CD14-positive monocyte (primary cell): Measurements from ENCODE around the gene AZIN2. TPM values are rescaled to one million over a fixed set of nuclear protein-coding genes. Genes with fewer than 3 reads are reported as not detected.

Experiments
- DNase-seq, 3 donors: peaks; one replicate each; pipeline ENCODE4 v3.0.0-alpha.2; 2011 to 2022
- H2AFZ ChIP-seq: 2 replicates; pipeline ENCODE4 v1.6.0; 2012; ENCODE audit warnings: mild to moderate bottlenecking, low read depth, low read length, inconsistent platforms; ENCODE audit not compliant: insufficient read depth, poor library complexity, severe bottlenecking
- H3K27ac ChIP-seq, 2 donors: 1 replicate in 1 of 2; 2 replicates in 1 of 2; pipeline ENCODE4 v1.5.1; 2012 to 2013; ENCODE audit warnings: low read length in 2 of 2, control low read depth in 1 of 2, inconsistent platforms in 1 of 2, low read depth in 1 of 2, mild to moderate bottlenecking in 1 of 2
- H3K27me3 ChIP-seq, 2 donors: one replicate each; pipeline versions ENCODE4 v1.6.0 to v1.6.1; 2011 to 2013; ENCODE audit warnings: low read length in 2 of 2; ENCODE audit not compliant: control insufficient read depth in 2 of 2, insufficient read depth in 2 of 2
- H3K36me3 ChIP-seq, 2 donors: replicated peaks in 1 of 2; 1 replicate in 1 of 2; 2 replicates in 1 of 2; pipeline versions ENCODE4 v1.5.1 to v1.6.1; 2012 to 2013; ENCODE audit warnings: low read length in 2 of 2, control low read depth in 1 of 2, inconsistent platforms in 1 of 2, mild to moderate bottlenecking in 1 of 2; ENCODE audit not compliant: insufficient read depth in 2 of 2, control insufficient read depth in 1 of 2
- H3K4me1 ChIP-seq, 2 donors: 1 replicate in 1 of 2; 2 replicates in 1 of 2; pipeline versions ENCODE4 v1.5.1 to v1.6.1; 2012 to 2013; ENCODE audit warnings: low read length in 2 of 2, control low read depth in 1 of 2, inconsistent platforms in 1 of 2, mild to moderate bottlenecking in 1 of 2, moderate library complexity in 1 of 2; ENCODE audit not compliant: insufficient read depth in 2 of 2, control insufficient read depth in 1 of 2
- H3K4me2 ChIP-seq: replicated peaks from 2 replicates; pipeline ENCODE3; 2012; ENCODE audit warnings: low read length, moderate library complexity, mild to moderate bottlenecking; ENCODE audit not compliant: poor library complexity, severe bottlenecking; ENCODE audit errors: extremely low read depth
- H3K4me3 ChIP-seq, 3 experiments: fragments of 200-600 bp in 1 of 3; sonication (generic) in 1 of 3; replicated peaks in 1 of 3; 1 replicate in 2 of 3; 2 replicates in 1 of 3; pipeline ENCODE4 v1.5.1; 2011 to 2013; ENCODE audit warnings: low read length in 3 of 3, mild to moderate bottlenecking in 3 of 3, control low read depth in 2 of 3, low read depth in 2 of 3, inconsistent platforms in 1 of 3, moderate library complexity in 1 of 3
- H3K79me2 ChIP-seq: 2 replicates; pipeline ENCODE4 v1.6.0; 2012; ENCODE audit warnings: mild to moderate bottlenecking, control low read depth, inconsistent platforms, low read length, moderate library complexity; ENCODE audit not compliant: insufficient read depth
- H3K9ac ChIP-seq: 2 replicates; pipeline ENCODE4 v1.6.0; 2017; ENCODE audit warnings: low read length, mild to moderate bottlenecking; ENCODE audit not compliant: insufficient read depth, poor library complexity, severe bottlenecking
- H3K9me3 ChIP-seq, 2 donors: replicated peaks in 1 of 2; 1 replicate in 1 of 2; 2 replicates in 1 of 2; pipeline versions ENCODE4 v1.5.1 to v1.6.1; 2012 to 2013; ENCODE audit warnings: low read length in 2 of 2, control low read depth in 1 of 2; ENCODE audit not compliant: control insufficient read depth in 1 of 2, insufficient read depth in 1 of 2
- H4K20me1 ChIP-seq: 2 replicates; pipeline ENCODE4 v1.6.0; 2012; ENCODE audit warnings: mild to moderate bottlenecking, low read length, control low read depth, moderate library complexity; ENCODE audit not compliant: insufficient read depth
- H3K27ac Mint-ChIP-seq, 7 donors: one replicate each; pipeline ENCODE4 v1.8.0; 2020; ENCODE audit warnings: mild to moderate bottlenecking in 7 of 7, mixed read lengths in 7 of 7, moderate library complexity in 6 of 7, inconsistent platforms in 2 of 7
- H3K27me3 Mint-ChIP-seq, 3 donors: one replicate each; pipeline ENCODE4 v1.8.0; 2021 to 2022; ENCODE audit warnings: low read depth in 3 of 3, mild to moderate bottlenecking in 3 of 3, mixed read lengths in 3 of 3, moderate library complexity in 3 of 3, inconsistent platforms in 1 of 3
- H3K36me3 Mint-ChIP-seq, 2 donors: one replicate each; pipeline ENCODE4 v1.8.0; 2020; ENCODE audit warnings: mixed read lengths in 2 of 2, inconsistent platforms in 1 of 2, mild to moderate bottlenecking in 1 of 2
- H3K4me1 Mint-ChIP-seq: one replicate; pipeline ENCODE4 v1.8.0; 2020; ENCODE audit warnings: mild to moderate bottlenecking, mixed read lengths
- H3K4me3 Mint-ChIP-seq, 2 donors: one replicate each; pipeline ENCODE4 v1.8.0; 2020; ENCODE audit warnings: mild to moderate bottlenecking in 2 of 2, mixed read lengths in 2 of 2, moderate library complexity in 1 of 2
- H3K9me3 Mint-ChIP-seq, 7 donors: one replicate each; pipeline ENCODE4 v1.8.0; 2020 to 2022; ENCODE audit warnings: mixed read lengths in 7 of 7, mild to moderate bottlenecking in 6 of 7, moderate library complexity in 6 of 7, inconsistent platforms in 2 of 7
- WGBS: methylation state at CpG from one replicate; pipeline ENCODE4 v1.1.5; 2013; ENCODE audit warnings: missing lambda C conversion rate; ENCODE audit not compliant: insufficient coverage; 5-methylcytosine and 5-hydroxymethylcytosine counted together
- intact Hi-C, 2 donors: fragments of 100-400 bp; cut with micrococcal nuclease; formaldehyde crosslinking; loops; one replicate each; pipeline versions ENCODE4 v1.15.0 to v1.15.1; 2023
- polyA plus RNA-seq, 3 donors: library from polyadenylated mRNA; depleted of rRNA in 1 of 3; unstranded in 2 of 3; stranded (reverse) in 1 of 3; fragments of 300-500 nt in 2 of 3; fragments of >200 nt in 1 of 3; fragmentation: Illumina TruSeq in 2 of 3; gene quantifications; 1 replicate in 2 of 3; 2 replicates in 1 of 3; pipeline ENCODE4 v1.2.3, GENCODE V29; 2012 to 2021
- TF ChIP-seq, protein P1 (sequence below): fragments of 200-600 bp; IDR thresholded peaks from one replicate; pipeline ENCODE4 v1.8.0; 2022; ENCODE audit warnings: antibody characterized with exemption, mild to moderate bottlenecking

Gene AZIN2
- polyA plus RNA-seq, 3 donors, result 0.03 to 0.89 TPM; not detected in 1

DNA sequence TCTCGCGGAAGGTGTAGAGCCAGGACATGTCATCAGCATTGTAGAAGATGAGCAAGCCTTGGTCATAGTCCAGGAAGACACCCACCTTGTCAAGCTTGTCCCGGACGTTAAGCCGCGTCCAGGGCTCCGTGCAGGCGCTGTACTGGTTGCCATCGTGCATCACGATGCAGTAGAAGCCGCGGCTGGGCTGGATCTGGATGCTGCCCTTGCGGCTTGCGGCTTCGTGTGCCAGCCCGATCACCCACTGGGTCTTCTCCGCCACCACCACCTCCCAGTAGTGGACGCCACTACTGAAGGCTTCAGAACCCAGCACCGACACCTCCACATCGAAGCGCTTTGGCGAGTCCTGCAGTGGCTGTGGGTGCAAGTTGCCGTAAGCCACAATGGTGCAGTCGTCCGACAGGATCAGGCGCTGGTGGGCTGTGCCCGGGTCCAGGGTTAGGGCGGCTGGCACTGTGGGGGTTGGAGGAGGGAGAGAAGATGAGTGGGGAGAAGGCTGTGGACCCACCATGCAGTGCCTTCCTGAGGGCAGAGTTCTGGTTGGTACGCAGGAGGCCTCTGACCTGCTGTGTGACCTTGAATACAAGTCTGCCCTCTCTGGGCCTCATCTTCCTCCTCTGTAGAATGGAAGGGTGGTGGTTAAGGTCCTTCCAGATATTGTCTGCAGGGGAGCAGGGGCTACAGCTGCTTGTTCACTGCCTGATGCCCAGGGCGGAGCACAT, 66.5 kb downstream of the AZIN2 start:
- Histone ChIP-seq H3K9me3 (no peaks in the 10 kb centered on the region), H3K9ac (no peak overlapping the region), H3K4me2 (no peak overlapping the region), H3K27me3 (no peaks in the 10 kb centered on the region), H3K4me3 (no peak overlapping the region), H3K27ac (no peak overlapping the region), H2AFZ (no peak overlapping the region), H3K36me3 (peaks cover 14 to 50% of the 10 kb centered on the region in 2 donors), H4K20me1 (no peaks in the 10 kb centered on the region), H3K79me2 (no peaks in the 10 kb centered on the region), H3K4me1 (no peaks in the 10 kb centered on the region)
- Mint-ChIP-seq H3K9me3 (no peaks in the 10 kb centered on the region), H3K36me3 (peaks cover 26 to 56% of the 10 kb centered on the region in 2 donors), H3K4me3 (no peak overlapping the region), H3K4me1 (no peaks in the 10 kb centered on the region), H3K27ac (no peak overlapping the region), H3K27me3 (peaks cover 0 to 4% (median 4%) of the 10 kb centered on the region in 3 donors)
- WGBS, result 99% methylated on average over 28 of the region's 30 CpGs
- no peak for DNase-seq
- TF ChIP-seq, protein P1, sequence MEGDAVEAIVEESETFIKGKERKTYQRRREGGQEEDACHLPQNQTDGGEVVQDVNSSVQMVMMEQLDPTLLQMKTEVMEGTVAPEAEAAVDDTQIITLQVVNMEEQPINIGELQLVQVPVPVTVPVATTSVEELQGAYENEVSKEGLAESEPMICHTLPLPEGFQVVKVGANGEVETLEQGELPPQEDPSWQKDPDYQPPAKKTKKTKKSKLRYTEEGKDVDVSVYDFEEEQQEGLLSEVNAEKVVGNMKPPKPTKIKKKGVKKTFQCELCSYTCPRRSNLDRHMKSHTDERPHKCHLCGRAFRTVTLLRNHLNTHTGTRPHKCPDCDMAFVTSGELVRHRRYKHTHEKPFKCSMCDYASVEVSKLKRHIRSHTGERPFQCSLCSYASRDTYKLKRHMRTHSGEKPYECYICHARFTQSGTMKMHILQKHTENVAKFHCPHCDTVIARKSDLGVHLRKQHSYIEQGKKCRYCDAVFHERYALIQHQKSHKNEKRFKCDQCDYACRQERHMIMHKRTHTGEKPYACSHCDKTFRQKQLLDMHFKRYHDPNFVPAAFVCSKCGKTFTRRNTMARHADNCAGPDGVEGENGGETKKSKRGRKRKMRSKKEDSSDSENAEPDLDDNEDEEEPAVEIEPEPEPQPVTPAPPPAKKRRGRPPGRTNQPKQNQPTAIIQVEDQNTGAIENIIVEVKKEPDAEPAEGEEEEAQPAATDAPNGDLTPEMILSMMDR, result no peak
- intact Hi-C loops, result no loop called here

DNA sequence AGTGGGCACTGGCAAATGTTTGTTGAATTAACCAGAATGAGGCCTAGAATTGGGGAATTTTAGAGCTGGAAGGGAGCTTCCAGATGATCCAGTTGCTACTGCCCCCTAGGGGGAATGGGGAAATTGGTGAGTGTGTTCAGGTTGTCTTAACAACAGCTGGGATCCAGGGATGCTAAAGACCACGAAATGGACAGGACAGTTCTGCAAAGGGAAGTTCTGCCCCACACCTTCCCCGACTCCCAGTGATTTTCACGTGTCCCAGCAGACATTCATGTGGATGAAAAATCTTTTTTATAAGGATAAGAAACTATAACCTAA, 67.0 kb downstream of the AZIN2 start:
- no peak overlapping the region for H3K9ac ChIP-seq
- intact Hi-C loops, result no loop called here
- H3K4me3 ChIP-seq, result no peak overlapping the region
- Mint-ChIP-seq H3K27me3 (peaks cover 0 to 4% (median 3%) of the 10 kb centered on the region in 3 donors), H3K4me1 (no peaks in the 10 kb centered on the region), H3K36me3 (peaks cover 26 to 56% of the 10 kb centered on the region in 2 donors), H3K4me3 (no peak overlapping the region), H3K9me3 (no peaks in the 10 kb centered on the region), H3K27ac (no peak overlapping the region)
- no peak overlapping the region for H3K4me2 ChIP-seq
- H4K20me1 ChIP-seq, result no peaks in the 10 kb centered on the region
- no peak overlapping the region for H3K27ac ChIP-seq
- H3K36me3 ChIP-seq, result peaks cover 14 to 50% of the 10 kb centered on the region in 2 donors
- TF ChIP-seq, protein P1, result no peak
- no peaks in the 10 kb centered on the region for H3K9me3 ChIP-seq
- H3K79me2 ChIP-seq, result no peaks in the 10 kb centered on the region
- H3K4me1 ChIP-seq, result no peaks in the 10 kb centered on the region
- DNase-seq, result no peak
- no CpG with 5 or more reads among the region's 3 CpGs for WGBS
- no peaks in the 10 kb centered on the region for H3K27me3 ChIP-seq
- no peak overlapping the region for H2AFZ ChIP-seq
